Central memory CD4-positive, alpha-beta T cell (primary cell): ENCODE results near the gene OSBPL3.

Experiments used
- DNase-seq: peaks from one replicate; pipeline ENCODE4 v3.0.0; 2022

The OSBPL3 gene

DNA sequence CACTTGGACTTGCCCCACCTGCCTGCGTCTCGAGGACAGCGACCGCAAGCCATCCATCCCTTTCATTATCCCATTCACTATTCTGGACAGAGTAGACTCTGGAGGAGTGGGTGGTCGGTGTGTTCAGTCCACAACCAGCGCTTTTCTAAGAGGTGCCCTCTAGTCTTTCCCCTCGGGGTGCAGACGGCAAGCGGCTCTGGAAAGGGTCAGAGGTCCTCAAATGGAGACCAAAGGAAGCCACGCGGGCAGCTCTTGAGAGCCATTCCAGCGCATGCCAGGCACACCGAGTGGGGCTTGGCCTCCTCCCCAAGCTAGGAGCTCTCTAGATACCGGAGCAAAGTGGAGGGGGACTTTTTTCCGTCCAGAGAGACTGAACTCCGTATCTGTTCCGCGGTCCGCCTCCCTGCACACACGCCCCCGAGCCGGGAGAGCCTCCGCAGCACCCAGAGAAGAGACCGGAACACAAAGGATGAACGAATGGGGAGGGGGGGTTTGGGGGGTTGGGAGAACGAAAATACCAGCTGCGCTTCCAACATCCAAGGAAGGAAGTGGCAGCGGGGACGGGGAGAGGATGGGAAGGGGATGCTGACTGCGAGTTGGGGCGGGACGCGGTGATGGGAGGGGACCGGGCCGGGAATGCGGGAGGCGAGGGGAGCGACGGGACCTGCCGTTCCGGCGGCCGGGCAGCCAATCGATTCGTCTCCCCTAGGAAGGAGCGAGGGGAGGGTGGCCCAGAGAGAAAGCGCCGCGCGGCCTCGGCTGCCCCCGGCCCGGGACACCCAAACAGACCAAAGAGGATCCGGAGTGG, 223.2 kb downstream of the OSBPL3 start:
- no peak for DNase-seq

DNA sequence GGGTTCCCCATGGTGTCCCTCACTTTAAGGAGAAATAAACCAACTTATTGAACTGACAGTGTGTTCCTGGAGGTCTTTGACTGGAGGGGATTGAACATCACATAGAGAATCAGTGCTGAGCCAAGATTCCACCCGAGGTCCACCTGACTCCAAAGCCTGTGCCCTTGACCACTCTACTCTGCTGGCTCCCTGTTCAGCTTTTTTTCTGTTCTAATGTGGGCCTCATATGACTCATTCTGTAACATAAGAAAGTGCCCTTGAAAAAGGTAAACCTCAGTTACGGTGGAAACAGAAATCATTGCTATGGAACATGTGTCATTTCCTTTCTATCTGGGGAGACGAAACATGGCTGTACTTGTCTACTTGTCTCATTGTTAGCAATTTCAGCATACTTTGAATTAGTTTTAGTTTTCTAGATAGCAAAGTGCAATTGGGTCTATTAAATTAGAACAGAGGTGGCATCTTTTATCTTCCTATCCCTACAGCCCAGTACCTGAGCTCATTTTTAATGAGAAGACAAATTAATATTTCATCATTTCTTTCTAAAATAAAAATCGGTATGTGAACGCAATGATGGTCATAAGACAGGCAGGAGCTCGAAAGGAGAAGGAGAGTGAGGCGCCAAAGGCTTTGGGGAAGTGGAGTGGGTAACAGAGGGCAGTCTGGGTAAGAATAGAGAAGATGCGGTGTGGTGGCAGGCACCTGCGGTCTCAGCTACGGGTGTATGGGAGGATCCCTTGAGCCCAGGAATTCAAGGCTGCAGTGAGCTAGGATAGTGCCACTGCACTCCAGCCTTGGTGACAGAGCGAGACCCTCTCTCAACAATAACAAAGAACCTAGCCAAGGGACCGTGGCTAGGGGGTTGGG, 224.2 kb downstream of the OSBPL3 start:
- DNase-seq, result no peak

DNA sequence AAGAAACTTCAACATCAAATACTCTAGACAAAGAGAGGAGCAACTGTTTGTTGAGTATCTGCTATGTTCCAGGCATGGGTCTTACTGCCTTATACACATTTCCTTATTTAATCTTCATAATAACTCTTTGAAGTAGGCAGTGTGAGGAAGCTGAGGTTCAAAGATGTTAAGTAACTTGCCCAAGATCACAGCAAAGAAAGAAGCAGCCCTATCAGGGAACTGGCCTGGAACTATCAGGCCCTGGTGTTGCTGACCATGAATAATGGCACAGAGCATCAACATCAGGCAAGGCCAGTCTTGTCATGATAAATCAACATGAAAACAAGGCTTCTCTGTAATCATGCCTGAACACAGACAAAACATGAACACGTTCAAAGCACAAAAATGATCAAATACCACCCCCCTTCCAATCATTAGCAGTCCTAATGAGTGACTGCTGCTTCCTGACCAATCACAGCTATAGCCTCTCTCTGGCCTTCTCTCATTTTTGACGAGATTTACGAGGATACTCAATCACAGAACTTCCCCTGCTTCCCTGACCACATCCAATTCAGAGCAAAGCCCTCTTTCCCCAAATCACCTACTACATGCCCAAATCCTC, 225.0 kb downstream of the OSBPL3 start:
- DNase-seq, result no peak

DNA sequence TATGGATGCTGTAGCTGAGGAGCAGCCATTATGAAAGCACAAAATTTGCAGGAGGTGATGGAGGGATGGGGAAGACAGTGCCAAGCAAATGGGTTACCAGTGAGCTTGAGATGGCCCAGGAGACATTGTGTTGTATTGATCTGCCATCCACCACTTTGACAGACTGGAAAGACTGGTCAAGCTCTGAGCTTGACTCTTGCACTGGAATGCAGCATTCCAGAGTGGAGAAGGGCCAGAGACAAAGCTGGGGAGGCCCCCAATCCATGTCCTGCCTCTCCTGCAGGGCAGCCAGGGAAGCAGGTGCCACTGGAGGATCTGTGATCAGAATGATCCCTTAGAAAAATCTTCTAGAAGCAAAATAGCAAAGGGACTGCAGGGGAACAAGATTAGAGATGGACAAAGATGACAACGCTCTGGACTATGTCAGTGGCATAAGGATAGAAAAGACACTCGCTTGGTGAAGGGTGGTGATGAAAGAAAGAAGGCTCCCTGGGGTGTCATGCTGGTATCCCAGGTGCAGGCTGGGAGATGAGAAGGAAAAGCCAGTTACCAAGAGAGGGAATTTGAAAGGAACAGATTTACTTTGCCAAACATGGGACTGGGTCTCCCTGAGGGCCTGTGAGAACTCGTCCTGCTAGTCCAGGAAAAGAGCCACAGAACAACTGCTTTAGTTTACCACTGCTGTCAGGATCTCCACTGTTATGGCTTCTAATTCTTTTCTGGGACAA, 227.7 kb downstream of the OSBPL3 start:
- no peak for DNase-seq

DNA sequence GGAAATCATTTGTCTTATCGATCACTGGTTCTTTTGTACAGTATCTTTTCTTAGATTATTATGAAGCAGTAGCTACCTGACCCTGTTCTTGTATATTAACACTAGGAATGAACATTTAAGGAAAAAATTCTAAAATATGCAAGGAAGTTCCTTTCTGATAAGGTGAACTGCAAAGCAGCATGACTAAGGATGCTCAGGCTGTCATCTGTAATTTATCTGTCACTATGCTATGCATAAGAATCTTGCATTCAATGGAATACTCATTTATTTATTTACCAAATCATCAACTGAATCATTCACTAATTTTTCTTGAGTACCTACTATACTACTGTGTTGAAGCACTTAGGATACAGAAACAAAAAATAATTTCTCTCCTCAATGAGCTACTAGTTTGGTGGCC, 228.5 kb downstream of the OSBPL3 start:
- DNase-seq, result no peak

DNA sequence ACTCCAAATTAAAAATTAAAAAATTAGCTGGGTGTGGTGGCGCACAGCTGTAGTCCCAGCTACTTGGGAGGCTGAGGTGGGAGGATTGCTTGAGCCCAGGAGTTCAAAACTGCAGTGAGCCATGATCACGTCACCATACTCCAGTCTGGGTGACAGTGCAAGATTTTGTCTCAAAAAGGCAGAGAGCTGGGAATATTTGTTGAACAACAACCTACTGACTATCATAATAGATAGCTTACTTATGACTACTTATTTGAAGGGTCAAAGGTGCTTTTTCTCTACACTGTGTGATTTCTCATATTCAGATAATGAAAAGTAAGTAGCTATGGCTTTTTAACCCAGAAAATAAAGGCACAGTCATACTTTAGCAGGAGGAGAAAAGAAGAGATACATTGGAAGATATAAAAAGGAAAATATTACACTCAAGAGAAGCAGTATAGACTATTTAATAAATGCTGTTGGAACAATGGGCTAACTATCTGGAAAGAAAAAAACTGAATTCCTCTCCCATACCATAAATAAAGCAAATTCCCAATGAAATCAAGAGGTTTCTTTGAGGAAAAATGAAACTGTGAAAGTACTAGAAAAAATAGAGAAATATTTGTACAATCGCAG, 229.4 kb downstream of the OSBPL3 start:
- DNase-seq, result no peak

DNA sequence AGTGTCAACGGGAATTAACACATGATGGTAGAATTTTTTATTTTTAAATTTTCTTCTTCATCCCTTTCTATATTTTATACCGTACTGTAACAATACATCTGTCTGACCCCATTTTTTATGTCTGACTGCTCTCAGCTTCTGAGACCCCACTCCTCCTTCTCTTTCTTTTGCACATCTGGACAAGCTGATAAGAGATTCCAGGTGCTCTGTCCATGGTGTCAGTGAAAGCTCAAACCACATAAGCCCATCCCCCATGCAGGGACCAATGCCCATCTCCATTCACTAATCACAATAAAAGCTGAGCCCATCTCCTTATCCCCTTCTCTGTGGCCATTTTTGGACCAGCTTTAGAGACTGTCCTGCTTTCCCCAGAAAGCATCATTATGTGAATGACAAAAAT, 231.5 kb downstream of the OSBPL3 start:
- no peak for DNase-seq
